Endothelial cell of umbilical vein (primary cell): Measurements from ENCODE around the gene RNLS. TPM values are rescaled to one million over a fixed set of nuclear protein-coding genes. Genes with fewer than 3 reads are reported as not detected.

Source experiments
- BruUV-seq: library from RNA; stranded (reverse); fragments of 400-500 nt; replicated peaks from 2 replicates; lab custom pipeline; 2021; lab: Mats Ljungman, UMichigan
- CTCF ChIA-PET: fragments of 300-600, 350-600 bp; sonication (Branson Sonifier 250); formaldehyde crosslinking; loops from one replicate; lab custom pipeline; 2021; ENCODE audit warnings: antibody characterized with exemption, inconsistent platforms; lab: Charles Lee
- POLR2A ChIA-PET: fragments of 300-600, 350-600 bp; sonication (Branson Sonifier 250); formaldehyde crosslinking; loops from one replicate; lab custom pipeline; 2021; ENCODE audit warnings: antibody characterized with exemption, inconsistent platforms; lab: Charles Lee
- DNase-seq: peaks from one replicate; pipeline ENCODE4 v3.0.0-alpha.2; 2011; ENCODE audit warnings: low read depth, low spot score
- FAIRE-seq: peaks from 2 replicates; lab custom pipeline; 2011; peaks lifted over from hg19 to GRCh38; lab: Jason Lieb, UNC
- H2AFZ ChIP-seq: 2 replicates; pipeline ENCODE4 v1.6.0; 2012; ENCODE audit warnings: low read depth, low read length, control low read depth, inconsistent platforms
- H3K27ac ChIP-seq: 2 replicates; pipeline ENCODE4 v1.5.1; 2011; ENCODE audit warnings: low read depth, mild to moderate bottlenecking, control low read depth, low read length, moderate library complexity; ENCODE audit not compliant: insufficient read depth
- H3K27me3 ChIP-seq, 2 experiments: 2 replicates each; pipeline versions ENCODE4 v1.6.0 to v1.6.1; 2011; ENCODE audit warnings: low read length in 2 of 2, mixed read lengths in 1 of 2; ENCODE audit not compliant: control insufficient read depth in 2 of 2, insufficient read depth in 2 of 2
- H3K36me3 ChIP-seq, 2 experiments: 2 replicates in 1 of 2; 3 replicates in 1 of 2; pipeline ENCODE4 v1.5.1; 2011; ENCODE audit warnings: low read length in 2 of 2, mild to moderate bottlenecking in 1 of 2, moderate library complexity in 1 of 2; ENCODE audit not compliant: control insufficient read depth in 2 of 2, insufficient read depth in 2 of 2; ENCODE audit errors: extremely low read depth in 1 of 2
- H3K4me1 ChIP-seq: 3 replicates; pipeline ENCODE4 v1.5.1; 2011; ENCODE audit warnings: mild to moderate bottlenecking, low read length; ENCODE audit not compliant: control insufficient read depth, insufficient read depth; ENCODE audit errors: extremely low read depth
- H3K4me2 ChIP-seq: 2 replicates; pipeline ENCODE4 v1.6.1; 2011; ENCODE audit warnings: low read length, control low read depth, mixed read lengths; ENCODE audit not compliant: insufficient read depth
- H3K4me3 ChIP-seq, 3 experiments: fragments of 200-600 bp in 1 of 3; sonication (generic), shearing (Covaris generic) in 1 of 3; replicated peaks in 1 of 3; 2 replicates each; pipeline ENCODE4 v1.5.1; 2011 to 2016; ENCODE audit warnings: control low read depth in 3 of 3, low read length in 3 of 3, mild to moderate bottlenecking in 2 of 3, inconsistent platforms in 1 of 3, low read depth in 1 of 3, moderate library complexity in 1 of 3; ENCODE audit not compliant: insufficient read depth in 1 of 3
- H3K79me2 ChIP-seq: 2 replicates; pipeline ENCODE4 v1.6.0; 2012; ENCODE audit warnings: low read length, inconsistent platforms; ENCODE audit not compliant: control insufficient read depth, insufficient read depth
- H3K9ac ChIP-seq: replicated peaks from 2 replicates; pipeline ENCODE3; 2011; ENCODE audit warnings: low read length, control low read depth; ENCODE audit not compliant: insufficient read depth; ENCODE audit errors: extremely low read depth
- H3K9me1 ChIP-seq: replicated peaks from 3 replicates; pipeline ENCODE4 v1.6.0; 2011; ENCODE audit warnings: mild to moderate bottlenecking, low read length; ENCODE audit not compliant: control insufficient read depth, insufficient read depth; ENCODE audit errors: extremely low read depth
- H3K9me3 ChIP-seq: replicated peaks from 2 replicates; pipeline ENCODE4 v1.5.1; 2012; ENCODE audit warnings: low read length, inconsistent platforms; ENCODE audit not compliant: control insufficient read depth, insufficient read depth
- H4K20me1 ChIP-seq: replicated peaks from 2 replicates; pipeline ENCODE3; 2011; ENCODE audit warnings: mild to moderate bottlenecking, low read length; ENCODE audit not compliant: control insufficient read depth, insufficient read depth; ENCODE audit errors: extremely low read depth
- CTCF ChIP-seq, 2 donors: IDR thresholded peaks; 1 replicate in 1 of 2; 2 replicates in 1 of 2; pipeline ENCODE4 v1.5.1; 2011; ENCODE audit warnings: low read length in 2 of 2, mild to moderate bottlenecking in 2 of 2, moderate library complexity in 2 of 2, control low read depth in 1 of 2, inconsistent platforms in 1 of 2, low read depth in 1 of 2; ENCODE audit not compliant: insufficient read depth in 1 of 2; ENCODE audit errors: extremely low read depth in 1 of 2
- EZH2 ChIP-seq: IDR thresholded peaks from 2 replicates; pipeline ENCODE4 v1.6.1; 2012; ENCODE audit warnings: borderline replicate concordance, low read depth, mild to moderate bottlenecking, moderate library complexity, low read length, inconsistent platforms; ENCODE audit not compliant: severe bottlenecking
- FOS ChIP-seq: IDR thresholded peaks from 2 replicates; pipeline ENCODE4 v1.6.1; 2011; ENCODE audit warnings: mild to moderate bottlenecking, low read length, moderate library complexity, borderline replicate concordance; ENCODE audit not compliant: insufficient read depth
- GATA2 ChIP-seq: IDR thresholded peaks from 2 replicates; pipeline ENCODE4 v1.7.0; 2011; ENCODE audit warnings: low read depth, mild to moderate bottlenecking, moderate library complexity, mixed read lengths, low read length; ENCODE audit not compliant: insufficient read length, insufficient read depth
- JUN ChIP-seq: IDR thresholded peaks from 2 replicates; pipeline ENCODE4 v1.6.1; 2011; ENCODE audit warnings: borderline replicate concordance, low read depth; ENCODE audit not compliant: insufficient read length, insufficient read depth
- MYC ChIP-seq: IDR thresholded peaks from one replicate; pipeline ENCODE4 v1.6.1; 2011; ENCODE audit warnings: mild to moderate bottlenecking, low read depth, low read length
- POLR2A ChIP-seq: IDR thresholded peaks from 2 replicates; pipeline ENCODE4 v1.6.1; 2012; ENCODE audit warnings: low read depth, mild to moderate bottlenecking, control low read depth, low read length
- POLR2AphosphoS5 ChIP-seq: IDR thresholded peaks from 2 replicates; pipeline ENCODE4 v1.6.1; 2012; ENCODE audit warnings: low read depth, mild to moderate bottlenecking, control low read depth, low read length, moderate library complexity; ENCODE audit not compliant: insufficient read depth
- dilution Hi-C: fragments of 300-500 bp; cut with MboI; formaldehyde crosslinking; loops from one replicate; pipeline ENCODE4 v1.15.0; 2019; ENCODE audit warnings: low sequenced_read_pairs; ENCODE audit not compliant: extremely low pct_ligation_motif_present
- intact Hi-C: fragments of 100-400 bp; cut with micrococcal nuclease; formaldehyde crosslinking; loops from one replicate; pipeline ENCODE4 v1.10.0; 2022
- polyA plus RNA-seq, 4 experiments: library from polyadenylated mRNA; depleted of rRNA in 3 of 4; stranded (reverse) in 3 of 4; unstranded in 1 of 4; fragments of >200 nt; gene quantifications; 2 replicates each; pipeline versions ENCODE4 v1.2.1 to v1.2.3, GENCODE V29; 2011 to 2012; ENCODE audit warnings: missing spikeins in 1 of 4
- total RNA-seq: library from RNA; stranded (reverse); gene quantifications from 2 replicates; pipeline ENCODE4 v1.2.3, GENCODE V29; 2021
- TF ChIP-seq, protein P1 (sequence below): IDR thresholded peaks from 2 replicates; pipeline ENCODE4 v1.6.1; 2011; ENCODE audit not compliant: insufficient read depth, insufficient read length

The RNLS gene
- total and polyA plus RNA-seq, 2 donors (not counting 3 experiments of a cell fraction or from before 2014, with no cell fraction given): 2.5 to 4.6 TPM

DNA sequence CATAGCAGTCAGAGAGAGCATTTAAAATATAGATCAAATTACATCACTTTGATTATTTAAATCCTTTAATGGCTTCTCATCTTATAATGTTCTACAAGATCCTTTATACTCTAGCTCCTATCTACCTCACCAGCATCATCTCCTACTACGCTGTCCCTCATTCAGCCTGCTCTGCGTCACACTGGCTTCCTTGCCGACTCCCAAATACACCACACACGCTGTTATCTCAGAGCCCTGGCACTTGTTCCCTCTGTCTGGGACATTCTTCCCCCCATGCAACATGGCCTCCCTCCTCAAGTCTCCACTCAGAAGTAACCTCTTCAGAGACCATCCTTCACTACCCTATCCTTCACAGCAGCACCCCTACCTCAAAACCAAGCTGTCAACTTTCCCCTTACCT, 46.7 kb downstream of the RNLS start:
- no peak for TF ChIP-seq POLR2AphosphoS5
- no peak for TF ChIP-seq POLR2A
- no peak for TF ChIP-seq JUN
- TF ChIP-seq CTCF (IDR thresholded peaks at IDR 0.05; ENCODE audit: extremely low read depth in 1 of 2, insufficient read depth in 1 of 2, low read depth in 1 of 2, low read length in 2 of 2): no peak
- no peak for TF ChIP-seq FOS
- TF ChIP-seq GATA2: no peak
- no peak for TF ChIP-seq MYC
- TF ChIP-seq, protein P1, sequence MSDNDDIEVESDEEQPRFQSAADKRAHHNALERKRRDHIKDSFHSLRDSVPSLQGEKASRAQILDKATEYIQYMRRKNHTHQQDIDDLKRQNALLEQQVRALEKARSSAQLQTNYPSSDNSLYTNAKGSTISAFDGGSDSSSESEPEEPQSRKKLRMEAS: no peak
- TF ChIP-seq EZH2: no peak
- Histone ChIP-seq H3K9me3 (no peaks in the 10 kb centered on the region), H3K4me2 (no peak overlapping the region), H3K9ac (no peak overlapping the region), H3K9me1 (no peaks in the 10 kb centered on the region), H3K27me3 (no peaks in the 10 kb centered on the region), H3K4me3 (no peak overlapping the region), H3K4me1 (peaks cover 6% of the 10 kb centered on the region), H4K20me1 (no peaks in the 10 kb centered on the region), H3K36me3 (no peaks in the 10 kb centered on the region), H3K27ac (no peak overlapping the region), H3K79me2 (no peaks in the 10 kb centered on the region), H2AFZ (no peak overlapping the region)
- no TSS peak for BruUV-seq
- ChIA-PET POLR2A (no interaction called here), CTCF (interaction anchor here (1.3 kb wide), 1 partner anchor 29 kb away, joined by 3 read pairs; no protein-coding TSS in a partner anchor)
- DNase-seq (no peak), FAIRE-seq (no peak)
- intact Hi-C loops: no loop called here
- dilution Hi-C loops: no loop called here
